ENCODE measurements around the gene ALLC.
"Not testable (repeated sequence)": the region's sequence is repeated elsewhere in the genome, so short reads cannot be mapped to it uniquely, and the experiment has no call there.

Gene ALLC

DNA sequence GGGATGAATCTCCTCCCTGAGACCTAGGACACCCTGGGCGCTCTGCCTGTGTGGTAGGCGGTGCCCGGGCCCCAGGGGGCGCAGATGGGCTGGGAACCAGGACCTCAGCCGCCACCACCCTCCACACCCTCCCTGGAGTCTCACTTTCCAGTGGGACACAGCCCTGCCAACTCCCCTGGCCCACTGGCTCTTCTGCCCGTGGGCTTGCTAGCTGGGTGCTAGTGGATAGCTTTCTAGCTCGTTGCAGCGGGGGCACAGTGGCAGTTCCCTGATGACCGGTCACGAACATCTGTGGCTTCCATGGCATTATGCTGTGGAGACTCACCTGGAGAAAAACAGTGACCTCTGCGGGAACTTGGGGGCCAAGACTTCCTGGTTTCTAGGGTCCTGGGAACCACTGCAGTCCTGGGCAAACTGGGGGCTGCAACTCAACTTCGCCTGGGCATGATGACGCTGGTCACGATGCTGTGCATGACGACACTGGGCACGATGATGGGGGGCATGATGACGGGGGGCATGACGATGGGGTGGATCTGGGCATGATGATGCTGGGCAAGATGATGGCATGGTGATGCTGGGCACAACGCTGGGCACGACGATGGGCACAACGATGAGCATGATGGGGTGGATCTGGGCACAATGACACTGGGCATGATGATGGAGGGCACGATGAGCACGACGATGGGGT lies 31.0 kb upstream of the ALLC start:
- no peak for DNase-seq

DNA sequence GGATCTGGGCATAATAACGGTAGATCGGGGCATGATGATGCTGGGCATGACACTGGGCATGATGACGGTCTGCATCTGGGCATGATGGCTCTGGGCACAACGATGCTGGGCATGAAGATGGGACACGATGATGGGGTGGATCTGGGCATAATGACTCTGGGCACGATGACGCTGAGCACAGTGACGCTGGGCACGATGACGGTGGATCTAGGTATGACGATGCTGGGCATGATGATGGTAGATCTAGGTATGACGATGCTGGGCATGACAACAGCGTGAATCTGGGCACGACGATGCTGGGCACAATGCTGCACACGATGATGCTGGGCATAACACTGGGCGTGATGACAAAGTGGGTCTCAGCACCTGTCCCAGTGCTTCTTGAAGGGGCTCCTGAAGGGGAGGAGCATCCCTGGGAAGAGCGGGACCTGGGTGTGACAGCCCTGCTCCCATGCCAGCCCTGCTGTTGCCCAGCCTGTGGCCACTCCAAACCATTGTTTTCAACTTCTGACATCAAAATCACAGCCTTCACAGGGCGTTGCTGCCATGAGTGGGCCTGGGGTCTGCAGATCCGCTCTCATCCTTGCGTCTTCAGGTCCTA lies 30.4 kb upstream of the ALLC start:
- no peak for DNase-seq

DNA sequence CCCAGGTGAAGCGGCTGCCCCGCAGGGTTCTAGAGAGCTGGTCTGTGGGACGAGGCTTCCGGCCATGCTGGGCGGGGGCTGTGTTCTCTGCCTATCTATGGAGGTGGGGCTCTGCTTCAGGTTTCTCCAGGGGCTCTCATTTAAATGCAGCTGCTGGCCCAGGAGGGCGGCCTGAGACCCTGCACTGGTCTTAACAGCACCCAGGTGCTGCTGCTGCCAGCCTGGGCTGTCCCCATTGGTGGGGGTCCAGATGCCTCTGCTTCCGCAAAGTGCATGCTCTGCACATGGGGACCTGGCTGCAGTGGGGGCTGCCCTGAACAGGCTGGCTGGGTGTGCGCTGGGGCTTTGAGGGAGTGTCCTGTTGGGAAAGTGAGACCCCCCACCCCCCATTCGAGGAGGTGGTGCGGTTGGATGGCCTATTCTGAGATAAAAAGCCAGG lies 29.7 kb upstream of the ALLC start:
- no peak for DNase-seq

DNA sequence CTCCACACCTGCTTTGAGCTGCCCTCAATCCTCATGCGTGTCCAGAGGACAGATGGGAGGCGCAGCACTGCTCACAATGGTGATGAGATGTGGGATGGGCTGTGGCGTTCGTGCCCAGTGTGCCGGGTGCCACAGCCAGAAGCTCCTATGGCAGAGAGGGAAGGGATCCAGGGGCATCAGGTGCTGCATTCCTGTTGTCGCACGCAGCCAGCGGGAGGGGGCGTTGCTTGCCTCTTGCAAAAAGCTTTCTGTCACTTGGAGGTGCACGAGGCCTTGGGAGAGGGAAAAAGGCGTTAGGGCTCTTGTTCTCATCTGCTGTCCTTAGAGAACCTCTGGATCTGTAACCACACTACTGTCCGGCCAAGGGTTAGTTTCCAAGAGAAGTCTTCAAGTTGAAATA lies 29.2 kb upstream of the ALLC start:
- no peak for DNase-seq

DNA sequence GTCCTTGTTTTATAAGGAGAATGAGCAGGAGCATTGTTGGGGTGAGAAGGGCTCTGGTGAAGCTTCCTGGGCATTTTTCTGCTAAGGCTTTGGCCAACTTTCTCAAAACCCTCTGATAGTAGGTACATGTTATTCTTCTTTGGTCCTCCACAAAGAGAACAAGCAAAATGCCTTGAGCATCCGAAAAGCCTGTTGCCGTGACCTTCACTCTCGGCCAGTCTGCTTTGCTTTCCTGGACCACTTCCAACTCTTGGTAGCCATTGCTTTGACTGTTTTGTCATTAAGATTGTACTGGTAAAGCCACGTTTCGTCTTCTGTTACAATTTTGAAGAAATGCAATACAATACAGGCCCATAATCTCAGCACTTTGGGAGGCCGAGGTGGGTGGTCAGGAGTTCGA lies 27.4 kb upstream of the ALLC start:
- no peak for DNase-seq

DNA sequence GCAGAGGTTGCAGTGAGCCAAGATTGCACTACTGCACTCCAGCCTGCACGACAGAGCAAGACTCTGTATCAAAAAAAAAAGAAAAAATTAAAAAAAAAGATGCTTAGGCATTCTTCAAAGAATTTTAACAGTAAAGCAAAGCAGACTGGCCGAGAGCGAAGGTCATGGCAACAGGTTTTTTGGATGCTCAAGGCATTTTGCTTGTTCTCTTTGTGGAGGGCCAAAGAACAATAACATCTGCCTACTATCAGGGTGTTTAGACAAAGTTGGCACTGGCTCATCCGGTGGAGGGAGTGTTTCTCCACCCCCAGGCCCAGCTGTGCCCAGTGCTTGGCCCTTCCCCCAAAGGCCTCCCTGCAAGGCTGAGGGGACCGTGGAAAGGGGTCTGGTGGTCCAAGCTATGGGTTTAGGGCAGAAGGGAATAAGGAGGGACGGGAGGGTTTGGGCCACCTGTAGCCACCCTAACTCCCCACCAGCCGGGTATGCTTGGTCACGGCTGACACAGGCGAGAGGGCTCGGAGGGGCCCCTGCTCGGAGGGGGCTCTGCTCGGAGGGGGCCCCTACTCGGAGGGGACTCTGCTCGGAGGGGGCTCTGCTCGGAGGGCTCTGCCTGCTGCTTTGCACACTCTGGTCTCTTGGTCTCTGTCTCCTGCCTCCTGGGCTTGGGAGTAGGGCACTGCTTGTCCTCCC lies 26.7 kb upstream of the ALLC start:
- no peak for DNase-seq

DNA sequence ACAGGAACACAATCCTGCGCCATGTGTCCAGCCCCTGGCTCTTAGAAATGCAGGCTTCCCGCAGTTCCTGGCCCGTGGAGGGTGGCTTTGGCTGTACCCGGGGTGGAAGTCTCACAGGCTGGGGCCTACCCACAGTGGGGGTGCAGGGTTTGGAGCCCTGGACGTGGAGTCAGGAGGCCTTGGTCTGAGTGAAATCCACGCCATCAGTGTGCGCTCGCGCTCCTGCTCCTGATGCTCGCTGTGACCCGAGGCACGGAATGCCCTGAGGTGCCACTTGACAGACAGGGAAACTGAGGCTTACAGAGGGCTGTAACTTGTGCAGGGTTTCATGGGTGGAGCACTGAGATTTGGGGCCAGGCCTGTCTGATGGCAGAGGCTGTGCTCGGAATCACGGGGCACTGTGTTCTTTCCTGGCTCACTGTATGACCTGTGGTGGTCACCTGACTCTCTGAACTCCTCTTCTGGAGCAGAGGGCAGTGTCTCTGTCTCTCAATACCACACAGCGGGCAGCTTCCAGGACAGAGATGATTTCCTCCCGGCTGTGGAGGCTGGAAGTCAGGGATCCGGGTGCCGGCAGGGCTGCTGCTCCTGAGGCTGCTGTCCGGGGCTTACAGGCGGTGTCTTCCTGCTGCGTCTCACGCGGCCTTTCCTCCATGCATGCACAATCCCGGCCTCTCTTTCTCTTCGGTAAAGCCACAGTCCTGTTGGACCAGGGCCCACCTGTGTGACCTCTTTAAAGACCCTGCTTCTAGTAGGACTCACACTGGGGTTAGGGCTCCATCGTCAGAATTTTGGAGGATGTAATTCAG lies 25.9 kb upstream of the ALLC start:
- DNase-seq = no peak

DNA sequence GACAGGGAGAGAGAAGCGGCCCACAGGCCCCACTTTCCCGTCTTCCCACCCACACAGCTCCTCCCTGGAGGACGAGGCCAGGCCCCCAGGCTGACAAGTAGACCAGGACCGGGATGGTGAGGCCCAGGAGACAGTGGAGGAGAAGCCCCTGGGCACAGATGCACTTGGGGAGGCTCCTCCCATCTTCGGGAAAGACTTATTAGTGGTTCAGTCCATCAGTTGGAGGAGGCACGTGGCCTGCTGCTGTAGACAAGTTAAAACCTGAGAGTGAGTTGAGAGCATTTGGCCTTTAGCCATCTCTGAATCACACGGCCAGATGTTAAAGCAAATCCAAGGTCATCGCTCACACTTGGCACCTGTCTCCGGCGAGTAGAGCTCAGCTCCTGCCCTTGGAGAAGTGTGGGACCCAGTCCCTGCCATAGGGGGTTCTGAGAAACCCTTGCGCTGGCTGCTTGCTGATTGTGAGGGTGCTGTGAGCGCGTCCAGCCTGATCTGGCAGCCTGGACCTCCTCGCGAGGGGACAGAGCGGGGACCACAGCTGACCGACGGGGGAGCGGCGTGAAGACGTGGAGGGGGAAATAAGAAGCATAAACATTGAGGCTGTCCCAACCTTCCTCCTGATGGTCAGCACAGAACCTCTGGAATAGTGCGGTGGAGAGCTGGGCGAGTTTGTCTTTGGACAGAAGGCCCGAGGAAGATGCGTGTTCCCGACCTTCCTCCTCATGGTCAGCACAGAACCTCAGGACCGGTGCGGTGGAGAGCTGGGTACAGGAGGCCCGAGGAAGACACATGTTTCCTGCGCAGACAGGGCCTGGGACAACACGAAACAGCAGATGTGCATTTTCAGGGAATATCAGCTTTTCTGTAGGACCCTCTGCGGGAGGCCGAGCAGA lies 24.7 kb upstream of the ALLC start:
- no peak for DNase-seq

DNA sequence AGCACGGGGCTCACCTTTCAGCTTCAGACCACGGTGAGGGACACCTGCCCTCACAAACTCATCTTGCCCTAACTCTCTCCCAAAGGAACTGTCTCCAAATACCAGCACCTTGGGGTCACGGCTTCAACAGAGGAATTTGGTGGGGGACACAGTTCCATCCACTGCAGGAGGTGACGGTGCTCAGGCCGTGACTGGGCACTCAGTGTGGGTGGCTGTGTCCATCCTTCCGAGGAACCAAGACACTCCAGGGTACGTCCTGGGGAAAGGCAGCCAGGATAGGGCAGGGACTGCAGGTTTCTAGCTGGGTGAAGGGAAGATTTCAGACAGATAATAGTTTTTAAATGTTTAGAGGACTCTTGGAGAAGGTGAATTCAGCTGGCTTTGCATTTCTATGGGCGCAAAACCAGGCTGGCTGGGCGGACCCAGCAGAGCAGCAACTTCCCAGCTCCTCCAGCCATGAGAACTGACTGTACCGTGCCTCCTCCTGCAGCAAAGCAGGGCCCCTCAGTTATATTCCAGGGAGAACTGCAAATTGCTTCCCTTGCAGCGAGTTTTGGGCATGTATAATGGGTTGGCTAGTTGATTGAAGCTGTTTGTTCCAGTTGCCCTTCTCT lies 23.9 kb upstream of the ALLC start:
- no peak for DNase-seq

DNA sequence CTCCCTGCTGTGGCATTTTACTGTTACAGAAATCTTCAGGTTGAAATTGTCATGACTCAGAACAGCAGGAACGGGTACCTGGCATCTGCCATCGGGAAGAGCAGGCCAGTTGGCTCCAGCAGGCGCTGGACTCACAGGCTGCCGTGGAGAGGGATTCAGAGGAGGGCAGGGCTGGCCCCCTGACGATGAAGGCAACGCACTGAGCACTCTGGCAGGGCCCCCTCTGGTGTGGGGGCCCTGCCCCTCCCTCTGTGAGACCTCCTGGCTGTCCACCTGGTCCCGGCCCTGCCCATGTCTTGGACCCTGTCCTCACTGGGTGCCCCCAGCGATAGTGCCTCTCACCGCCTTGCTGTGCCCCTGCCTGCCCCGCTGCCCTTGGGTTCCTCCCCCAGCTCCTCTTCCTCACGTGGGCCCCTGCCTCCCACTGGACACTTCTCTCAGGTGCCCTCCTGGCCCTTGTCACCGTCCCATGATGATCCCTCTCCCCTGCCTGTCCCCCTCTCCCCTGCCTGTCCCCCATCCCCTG lies 23.3 kb upstream of the ALLC start:
- DNase-seq = no peak

DNA sequence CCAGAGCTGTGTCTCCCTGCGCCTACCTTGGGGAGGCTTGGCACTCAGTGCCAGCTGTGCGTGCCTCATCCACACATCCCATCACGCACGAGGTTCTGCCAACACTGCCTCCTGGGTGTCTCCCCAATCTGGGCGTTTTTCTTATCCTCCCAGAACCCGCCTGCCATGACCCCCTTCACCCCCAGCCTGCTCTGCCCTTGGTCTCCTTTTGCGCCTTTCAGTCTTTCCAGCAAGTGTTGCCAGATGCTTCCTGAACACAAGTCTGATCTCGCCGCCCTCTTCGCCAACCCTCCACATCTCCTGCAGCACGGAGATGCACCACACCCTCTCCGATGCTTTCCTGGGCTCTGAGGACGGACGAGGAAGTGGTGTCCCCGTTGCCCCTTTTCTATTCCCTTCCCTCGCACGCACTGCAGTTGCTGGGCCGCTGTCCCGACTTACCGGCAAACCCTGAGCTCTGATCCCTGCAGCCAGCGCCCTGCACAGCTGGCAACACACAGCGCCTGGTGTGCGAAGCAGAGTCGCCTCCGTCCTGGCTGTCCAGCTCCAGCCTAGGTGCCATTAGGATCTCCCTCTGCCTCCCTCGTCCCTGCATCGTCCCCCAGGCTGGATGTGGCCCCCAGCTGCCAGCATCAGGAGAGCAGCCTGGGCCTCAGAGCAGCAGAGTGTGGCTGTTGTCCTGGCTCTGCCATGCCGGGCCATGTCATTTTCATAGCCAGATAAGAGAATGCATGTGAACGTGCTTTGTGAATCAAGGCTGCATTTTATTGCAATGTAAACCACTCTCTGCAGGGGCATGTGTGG lies 22.6 kb upstream of the ALLC start:
- no peak for DNase-seq

DNA sequence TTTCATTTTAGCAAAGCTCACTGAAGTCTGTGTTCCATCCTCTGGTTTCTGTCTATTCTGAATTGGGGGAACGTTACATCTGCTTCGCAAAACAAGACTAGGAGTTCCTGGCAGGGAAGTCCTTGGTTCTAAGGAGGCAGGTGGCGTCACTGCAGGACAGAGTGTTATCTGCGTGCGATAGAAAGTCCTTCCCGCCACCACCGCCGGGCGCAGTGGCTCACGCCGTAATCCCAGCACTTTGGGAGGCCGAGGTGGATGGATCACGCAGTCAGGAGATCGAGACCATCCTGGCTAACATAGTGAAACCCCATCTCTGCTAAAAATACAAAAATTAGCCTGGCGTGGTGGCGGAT lies 22.0 kb upstream of the ALLC start:
- not testable (repeated sequence) for DNase-seq

DNA sequence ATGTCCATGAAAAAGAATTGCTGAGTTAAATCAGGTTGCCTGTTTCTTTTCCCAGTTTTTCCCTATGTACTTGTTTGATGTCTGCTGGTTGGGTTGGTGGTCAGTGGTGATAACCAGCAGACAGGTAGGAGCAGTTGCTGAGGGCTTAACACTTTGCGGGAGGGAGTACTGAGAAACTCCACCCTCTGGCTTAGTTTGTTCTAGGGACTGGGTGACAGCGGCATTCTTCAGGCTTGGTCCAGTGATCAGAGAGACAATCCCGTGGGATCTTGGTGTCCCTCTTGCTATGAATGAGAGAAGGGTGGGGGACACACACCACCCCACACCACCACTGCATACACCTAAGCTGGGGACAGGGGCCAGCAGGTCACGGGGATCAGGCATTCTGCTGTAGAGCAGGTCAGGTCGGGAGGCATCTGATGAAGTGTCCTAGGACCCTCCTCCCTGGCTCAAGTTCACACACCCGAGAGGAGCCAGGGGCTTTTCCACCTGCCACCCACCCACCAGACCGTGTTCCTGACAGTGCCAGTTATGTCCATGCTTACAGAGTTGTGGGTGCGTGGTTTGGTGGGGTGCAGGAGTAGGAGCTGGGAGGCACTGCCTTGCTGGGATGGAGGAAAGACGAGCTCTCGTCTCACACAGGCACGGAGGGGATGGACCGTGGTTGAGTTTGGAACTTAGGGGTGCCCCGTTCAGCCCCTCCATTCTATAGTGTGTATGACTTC lies 21.3 kb upstream of the ALLC start:
- no peak for DNase-seq

DNA sequence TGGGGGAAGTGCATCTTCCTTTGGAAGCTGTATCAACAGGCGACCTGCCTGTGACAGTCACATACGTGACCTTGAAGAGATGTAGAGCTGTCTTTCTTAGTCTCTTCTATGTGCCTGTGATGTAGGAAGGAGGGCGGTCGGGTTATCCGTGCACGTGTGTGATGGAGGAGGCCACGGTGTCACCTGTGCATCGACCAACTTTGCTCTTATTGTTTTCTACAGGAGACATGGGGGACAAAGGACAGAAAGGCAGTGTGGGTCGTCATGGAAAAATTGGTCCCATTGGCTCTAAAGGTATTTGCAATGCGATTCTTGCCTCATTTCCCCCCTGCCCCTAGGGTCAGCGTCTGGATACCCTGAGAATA lies 20.7 kb upstream of the ALLC start:
- DNase-seq = no peak

DNA sequence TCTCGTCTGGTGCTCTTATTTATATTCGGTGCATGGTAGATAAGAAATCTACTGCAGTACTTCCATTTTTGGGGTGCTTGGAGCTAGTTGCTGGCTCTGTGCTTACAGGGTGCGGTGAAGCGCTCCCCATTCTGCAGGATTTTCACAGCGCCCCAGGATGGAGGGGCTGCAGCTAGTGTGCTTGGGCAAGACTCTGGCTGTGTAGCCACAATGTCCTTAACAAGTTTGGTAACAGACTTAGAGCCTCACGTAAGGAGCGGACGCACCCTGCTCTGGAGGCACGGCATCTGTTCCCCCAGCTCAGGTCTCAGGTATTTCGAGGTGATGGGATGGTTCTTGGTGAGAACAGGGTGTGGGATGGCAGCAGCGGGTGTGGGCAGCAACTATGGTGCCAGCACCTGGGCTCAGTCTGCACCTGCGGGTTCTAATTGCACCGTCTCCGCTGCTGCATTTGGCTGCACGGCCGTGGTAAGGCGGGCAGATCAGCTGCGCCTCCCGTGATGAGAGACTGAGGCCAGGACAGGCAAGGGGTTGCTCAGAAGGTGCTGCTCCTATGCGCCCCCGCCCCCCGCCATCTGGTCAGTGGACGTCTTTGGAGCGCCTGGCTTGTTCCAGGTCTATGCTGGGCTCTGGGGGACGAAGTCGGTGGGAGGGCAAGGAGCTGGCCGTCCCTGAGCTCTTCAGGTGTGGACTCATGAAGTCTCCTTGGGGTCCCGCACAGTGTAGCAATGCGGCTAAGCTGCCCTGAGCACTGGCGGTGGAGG lies 20.1 kb upstream of the ALLC start:
- no peak for DNase-seq

DNA sequence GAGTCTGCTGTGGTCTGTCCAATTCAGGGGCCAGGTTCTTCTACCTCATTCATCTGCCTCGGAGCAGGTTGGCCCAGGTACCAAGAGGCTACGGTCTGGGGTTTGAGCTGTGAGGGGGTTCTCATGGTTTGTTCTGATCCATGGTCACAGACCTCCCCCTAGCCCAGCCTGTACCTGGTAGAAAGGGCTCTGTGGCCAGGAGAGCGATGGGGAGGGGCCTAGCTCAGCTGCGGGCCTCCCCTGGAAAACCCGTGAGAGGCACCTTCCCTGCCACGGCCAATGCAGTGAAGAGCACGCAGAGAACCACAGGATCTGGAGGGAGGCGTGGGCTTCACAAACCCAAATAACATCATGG lies 19.6 kb upstream of the ALLC start:
- DNase-seq = no peak

DNA sequence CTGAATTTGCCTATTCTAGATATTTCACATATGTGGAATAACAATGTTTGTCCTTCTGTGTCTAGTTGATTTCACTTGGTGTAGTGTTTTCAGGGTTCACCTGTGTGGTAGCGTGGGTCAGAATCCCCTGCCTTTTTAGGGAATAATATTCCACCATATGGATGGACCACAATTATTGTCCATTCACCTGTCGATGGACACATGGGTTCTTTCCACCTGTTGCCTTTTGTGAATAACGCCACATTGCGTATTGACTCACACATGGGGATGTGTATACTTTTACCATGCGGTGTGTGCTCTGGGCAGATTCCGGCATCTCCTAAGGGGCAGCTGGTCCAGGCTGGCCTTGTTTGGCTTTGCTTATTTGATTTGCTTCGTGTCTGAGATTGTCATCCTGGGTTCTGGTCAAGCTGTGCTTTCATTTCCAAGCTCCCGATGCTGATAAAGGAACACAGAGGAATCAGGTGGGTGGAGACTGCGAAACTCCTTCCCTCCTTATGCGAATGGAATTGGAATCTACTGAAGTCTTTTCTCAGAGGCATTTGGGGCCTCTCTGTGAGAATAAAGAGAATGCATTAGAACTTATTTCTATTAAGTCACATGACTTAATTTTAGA lies 18.9 kb upstream of the ALLC start:
- peak; percentile 69 for DNase-seq

DNA sequence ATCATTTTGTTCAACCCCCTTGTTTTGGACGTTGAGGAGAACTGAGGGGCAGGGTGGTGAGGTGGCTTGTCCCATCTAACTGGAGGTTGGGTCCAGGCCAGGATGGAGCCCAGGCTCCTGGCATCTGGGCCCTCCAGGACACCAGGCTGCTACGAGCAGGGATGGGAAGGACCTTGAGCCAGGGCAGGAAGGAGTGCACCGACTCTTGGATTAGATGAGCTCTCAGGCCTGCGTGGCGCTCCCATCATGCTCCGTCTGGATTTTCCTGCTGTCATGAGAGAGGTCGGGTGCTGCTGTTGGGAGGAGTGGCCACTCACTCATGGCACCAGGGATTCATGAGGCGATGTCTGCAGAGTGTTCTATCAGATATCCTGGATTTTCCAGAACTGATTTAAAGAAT lies 18.3 kb upstream of the ALLC start:
- DNase-seq = no peak

DNA sequence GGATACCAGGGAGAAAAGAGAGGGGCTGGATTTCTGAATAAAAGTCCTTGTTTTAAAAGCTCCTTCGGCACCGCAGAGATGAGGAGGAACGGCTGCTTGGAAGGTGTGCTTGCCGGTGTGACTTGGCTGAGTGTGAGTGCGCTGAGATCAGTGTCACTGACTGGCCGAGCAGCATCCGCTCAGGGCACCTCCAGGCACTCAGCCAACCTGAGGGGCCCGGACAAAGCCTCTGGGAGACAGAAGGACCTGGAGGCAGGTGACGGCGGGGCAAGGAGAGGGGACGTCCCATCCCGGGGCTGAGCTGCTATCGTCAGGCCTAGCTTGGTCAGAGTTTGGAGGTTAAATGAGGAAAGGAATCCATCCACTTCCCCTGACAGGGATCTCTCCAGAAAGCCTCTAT lies 16.8 kb upstream of the ALLC start:
- no peak for DNase-seq

Data from NCI-H774 (cell line).